H54 (cell line): ENCODE measurements around the gene COPG2.
"Not testable (repeated sequence)": the region's sequence is repeated elsewhere in the genome, so short reads cannot be mapped to it uniquely, and the experiment has no call there.

Source experiments
- DNase-seq: peaks from one replicate; pipeline ENCODE4 v3.0.0; 2011; ENCODE audit warnings: low spot score, mixed read lengths; ENCODE audit not compliant: insufficient read length
- FAIRE-seq: peaks from 3 replicates; lab custom pipeline; 2011; peaks lifted over from hg19 to GRCh38; lab: Jason Lieb, UNC
- POLR2A ChIP-seq: IDR thresholded peaks from 2 replicates; pipeline ENCODE4 v1.6.1; 2011; ENCODE audit warnings: low read depth, mild to moderate bottlenecking, low read length

The COPG2 gene

DNA sequence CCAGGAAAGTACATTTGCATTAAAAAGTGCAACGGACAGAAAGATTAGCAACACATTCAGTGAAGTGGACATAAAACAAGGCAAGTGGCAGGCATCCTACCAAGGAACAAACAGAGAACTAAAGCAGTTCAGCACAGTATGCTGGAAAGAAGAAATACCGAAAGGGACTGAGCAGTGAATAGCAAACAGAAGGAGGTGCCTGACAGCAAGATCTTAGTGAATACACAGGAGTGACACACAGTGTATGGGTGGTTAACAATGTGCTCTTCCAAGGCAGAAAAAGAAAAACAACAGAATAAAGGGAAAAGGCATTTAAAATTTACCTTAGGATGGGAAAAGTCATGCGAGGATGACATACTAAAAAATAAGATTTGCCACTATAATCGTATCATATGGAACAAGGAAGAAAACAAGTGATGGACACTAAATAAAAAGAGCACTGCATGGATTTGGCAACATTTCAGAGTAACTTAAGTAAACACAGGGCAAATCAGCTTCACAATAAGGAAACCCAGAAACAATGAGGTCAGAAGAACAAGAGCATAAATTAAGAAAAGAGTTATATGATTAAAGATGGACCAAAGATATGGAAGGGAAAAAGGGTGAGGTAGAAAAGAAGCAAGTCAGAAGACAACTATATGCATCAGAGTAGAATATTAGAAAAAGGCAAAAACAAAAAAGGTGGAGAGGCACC, 147.1 kb downstream of the COPG2 start:
- no peak for TF ChIP-seq POLR2A
- no peak for FAIRE-seq
- DNase-seq, result no peak

- TF ChIP-seq POLR2A, result no peak
- DNase-seq (no peak), FAIRE-seq (no peak)
These were observed 153.1 kb downstream of the COPG2 start for GRCh38 chr7:130515315-130516040.

GRCh38 chr7:130513447-130513846, 155.1 kb downstream of the COPG2 start:
- no peak for DNase-seq
- no peak for TF ChIP-seq POLR2A
- FAIRE-seq, result no peak

DNA sequence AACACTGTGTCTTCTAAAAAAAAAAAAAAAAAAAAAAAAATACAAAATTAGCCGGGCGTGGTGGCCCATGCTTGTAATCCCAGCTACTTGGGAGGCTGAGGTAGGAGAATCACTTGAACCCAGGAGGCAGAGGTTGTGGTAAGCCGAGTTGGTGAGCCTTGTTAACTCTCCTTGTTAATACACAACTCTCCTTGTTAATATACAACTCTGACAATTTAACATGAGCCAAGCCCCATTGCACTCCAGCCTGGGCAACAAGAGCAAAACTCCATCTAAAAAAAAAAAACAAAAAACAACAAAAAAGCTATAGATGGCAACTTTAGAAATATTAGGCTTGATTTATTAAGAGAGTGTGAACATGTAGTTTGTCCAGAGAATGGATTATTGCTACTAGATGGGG, 156.5 kb downstream of the COPG2 start:
- not testable (repeated sequence) for DNase-seq, FAIRE-seq

GRCh38 chr7:130506358-130506757, 162.2 kb downstream of the COPG2 start:
- FAIRE-seq (no peak), DNase-seq (no peak)
- TF ChIP-seq POLR2A, result no peak

- FAIRE-seq (no peak), DNase-seq (no peak)
- no peak for TF ChIP-seq POLR2A
These were observed 162.8 kb downstream of the COPG2 start for GRCh38 chr7:130505753-130506152.

GRCh38 chr7:130500910-130501309, 167.6 kb downstream of the COPG2 start:
- TF ChIP-seq POLR2A, result no peak
- DNase-seq (no peak), FAIRE-seq (no peak)

DNA sequence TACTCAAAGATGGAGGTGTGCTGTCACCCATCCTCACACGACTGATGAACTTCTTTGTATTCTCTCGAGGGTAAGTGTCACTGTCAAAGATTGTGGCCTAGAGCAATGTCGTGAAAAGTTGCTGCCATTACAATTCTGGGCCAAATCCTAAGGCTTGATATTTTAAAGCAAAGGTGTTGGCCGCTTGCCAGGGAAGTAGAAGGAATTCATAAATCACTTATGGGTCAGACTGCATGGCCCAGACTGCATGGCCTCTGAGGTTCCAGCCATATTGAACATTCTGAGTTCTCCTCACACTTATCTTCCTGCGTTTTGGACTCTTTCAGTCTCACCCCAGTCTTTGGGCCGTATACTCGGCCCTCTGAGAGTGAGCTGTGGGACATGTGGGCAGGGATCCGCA, 168.1 kb downstream of the COPG2 start:
- DNase-seq (no peak), FAIRE-seq (no peak)
- no peak for TF ChIP-seq POLR2A

DNA sequence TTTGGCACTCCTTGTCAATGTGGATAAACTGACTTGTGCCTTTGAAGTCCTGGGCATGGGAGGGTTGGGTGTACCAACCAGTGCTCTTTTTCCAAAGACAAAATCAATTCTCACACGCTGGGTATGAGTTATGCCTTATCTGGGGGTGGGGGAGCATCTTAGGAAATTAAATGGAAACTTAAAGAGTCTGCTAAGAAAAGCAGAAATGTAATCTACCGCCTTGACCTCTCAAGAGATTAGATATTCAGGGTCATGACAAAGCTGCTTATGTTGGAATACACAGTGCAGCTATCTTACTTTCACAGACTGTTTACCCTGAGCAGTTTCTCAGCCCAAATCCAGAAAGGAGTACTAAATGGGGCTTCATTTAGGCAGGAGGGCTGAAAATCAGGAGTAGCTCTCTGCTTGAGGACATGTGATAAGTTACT, 174.1 kb downstream of the COPG2 start:
- TF ChIP-seq POLR2A, result no peak
- no peak for DNase-seq
- FAIRE-seq, result no peak

- TF ChIP-seq POLR2A, result no peak
- DNase-seq (peak; percentile 44), FAIRE-seq (no peak)
These were observed 175.2 kb downstream of the COPG2 start for GRCh38 chr7:130493275-130493873.

DNA sequence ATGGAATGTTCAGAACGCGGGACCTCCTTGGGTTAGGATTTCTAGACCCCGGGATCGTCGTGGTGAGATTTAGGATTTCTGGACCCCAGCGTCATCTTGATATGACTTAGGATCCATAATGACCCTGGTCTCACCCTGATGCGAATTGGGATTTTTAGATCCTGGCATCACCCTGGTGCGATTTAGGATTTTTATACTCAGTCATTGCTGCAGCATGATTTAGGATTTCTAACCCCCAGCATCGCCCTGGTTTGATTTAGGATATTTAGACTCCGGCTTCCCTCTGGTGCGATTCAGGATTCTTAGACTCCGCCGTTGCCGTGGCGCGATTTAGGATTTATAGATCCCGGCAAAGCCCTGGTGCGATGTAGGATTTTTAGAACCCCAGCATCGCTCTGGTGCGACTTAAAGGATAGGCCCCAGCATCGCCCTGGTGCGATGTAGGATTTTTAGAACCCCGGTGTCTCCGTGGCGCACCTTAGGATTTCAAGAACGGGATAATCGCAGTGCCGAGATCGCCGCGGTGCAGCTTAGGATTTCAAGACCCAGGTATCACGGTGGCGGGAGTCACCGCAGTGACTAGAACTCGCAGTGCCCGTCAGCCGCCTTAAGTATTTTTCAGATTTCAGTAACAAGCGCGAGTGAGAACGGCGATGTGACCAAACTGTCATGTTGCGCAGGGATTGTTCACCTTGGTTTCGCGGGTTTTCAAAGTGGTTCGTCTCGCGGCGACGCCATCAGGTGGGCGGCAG, 175.8 kb downstream of the COPG2 start:
- no peak for TF ChIP-seq POLR2A
- no peak for FAIRE-seq
- no peak for DNase-seq

DNA sequence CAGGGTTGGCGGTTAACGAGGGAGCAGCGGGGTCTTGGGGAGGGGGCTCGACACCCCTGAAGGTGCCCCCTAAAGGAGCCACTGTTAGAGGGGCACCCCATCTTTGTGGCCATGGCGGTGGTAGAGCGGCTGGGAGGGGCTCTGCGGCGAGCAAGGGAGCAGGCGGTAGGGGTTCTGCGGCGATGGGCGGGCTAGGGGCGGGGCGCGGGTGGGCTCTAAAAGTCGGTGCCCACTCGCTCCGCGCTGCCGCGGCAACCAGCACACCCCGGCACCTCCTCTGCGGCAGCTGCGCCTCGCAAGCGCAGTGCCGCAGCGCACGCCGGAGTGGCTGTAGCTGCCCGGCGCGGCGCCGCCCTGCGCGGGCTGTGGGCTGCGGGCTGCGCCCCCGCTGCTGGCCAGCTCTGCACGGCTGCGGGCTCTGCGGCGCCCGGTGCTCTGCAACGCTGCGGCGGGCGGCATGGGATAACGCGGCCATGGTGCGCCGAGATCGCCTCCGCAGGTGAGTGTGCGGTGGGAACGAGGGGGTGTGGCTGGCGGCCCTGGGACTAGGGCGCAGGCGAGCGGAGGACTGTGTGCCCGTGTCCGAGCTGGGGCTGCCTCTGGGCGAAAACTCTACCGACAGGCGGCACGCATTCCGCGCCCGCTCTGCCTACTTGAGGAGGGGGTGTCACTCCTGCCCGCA, 176.6 kb downstream of the COPG2 start, which contains the start of gene MEST:
Gene MEST (plus strand): TSS at position 245 of the 682 bp plus-strand sequence. CDS start 229 bp downstream, at position 474.
- DNase-seq, result peak; percentile 42
- TF ChIP-seq POLR2A, result peak; percentile 50
- FAIRE-seq, result no peak
